HFFc6 (cell line): ENCODE measurements around the gene KCNQ1. TPM values are rescaled to one million over a fixed set of nuclear protein-coding genes. Genes with fewer than 3 reads are reported as not detected.

Source experiments
- DNase-seq: peaks from one replicate; pipeline ENCODE4 v3.0.0-alpha.2; 2018
- H3K27ac Mint-ChIP-seq: 2 replicates; pipeline ENCODE4 v1.8.0; 2020; ENCODE audit warnings: mild to moderate bottlenecking, mixed read lengths
- H3K27me3 Mint-ChIP-seq: 2 replicates; pipeline ENCODE4 v1.8.0; 2021; ENCODE audit warnings: mild to moderate bottlenecking, moderate library complexity, mixed read lengths; ENCODE audit not compliant: insufficient read depth
- H3K36me3 Mint-ChIP-seq: 2 replicates; pipeline ENCODE4 v1.8.0; 2021; ENCODE audit warnings: low read depth, mixed read lengths
- H3K4me1 Mint-ChIP-seq: 2 replicates; pipeline ENCODE4 v1.8.0; 2020; ENCODE audit warnings: low read depth, mixed read lengths
- H3K4me3 Mint-ChIP-seq: 2 replicates; pipeline ENCODE4 v1.8.0; 2020; ENCODE audit warnings: mild to moderate bottlenecking, moderate library complexity, mixed read lengths
- H3K9me3 Mint-ChIP-seq: 2 replicates; pipeline ENCODE4 v1.8.0; 2020; ENCODE audit warnings: mild to moderate bottlenecking, mixed read lengths
- CTCF ChIP-seq: fragments of 200-600 bp; sonication (generic); IDR thresholded peaks from 2 replicates; pipeline ENCODE4 v1.5.0; 2021; ENCODE audit warnings: antibody characterized with exemption, mild to moderate bottlenecking
- total RNA-seq, 6 experiments: library from RNA; stranded (reverse); fragmentation: NEBNext Ultra II Directional; extraction: Animal tissue kit (Norgen Biotek cat#: 25700); gene quantifications; 2 replicates in 1 of 6; 3 replicates in 5 of 6; pipeline ENCODE4 v1.2.3, GENCODE V29; 2021

The KCNQ1 gene
- total RNA-seq, 6 experiments from 2014 or later: not detected

GRCh38 chr11:2834503-2835273, 389.9 kb downstream of the KCNQ1 start:
- TF ChIP-seq CTCF: no peak
- H3K27ac Mint-ChIP-seq: no peak overlapping the region
- H3K4me3 Mint-ChIP-seq: no peak overlapping the region
- peaks cover under 1% of the 10 kb centered on the region; the same call in 1 of the 2 replicates for H3K9me3 Mint-ChIP-seq
- no peaks in the 10 kb centered on the region for H3K4me1 Mint-ChIP-seq
- no peaks in the 10 kb centered on the region; the same call in 1 of the 2 replicates for H3K36me3 Mint-ChIP-seq
- no peak for DNase-seq
- peaks cover 23% of the 10 kb centered on the region for H3K27me3 Mint-ChIP-seq

- TF ChIP-seq CTCF: no peak
- no peaks in the 10 kb centered on the region for H3K9me3 Mint-ChIP-seq
- DNase-seq: no peak
- H3K27me3 Mint-ChIP-seq: peaks cover 26% of the 10 kb centered on the region
- no peaks in the 10 kb centered on the region for H3K4me1 Mint-ChIP-seq
- H3K4me3 Mint-ChIP-seq: no peak overlapping the region
- H3K36me3 Mint-ChIP-seq: no peaks in the 10 kb centered on the region
- no peak overlapping the region for H3K27ac Mint-ChIP-seq
These were observed 390.5 kb downstream of the KCNQ1 start for GRCh38 chr11:2835296-2835695.

GRCh38 chr11:2835751-2836150, 390.9 kb downstream of the KCNQ1 start:
- Mint-ChIP-seq H3K4me1 (no peaks in the 10 kb centered on the region), H3K9me3 (no peaks in the 10 kb centered on the region), H3K27ac (no peak overlapping the region), H3K27me3 (peaks cover 28% of the 10 kb centered on the region), H3K36me3 (no peaks in the 10 kb centered on the region), H3K4me3 (no peak overlapping the region)
- TF ChIP-seq CTCF: no peak
- no peak for DNase-seq

GRCh38 chr11:2836315-2837095, 391.7 kb downstream of the KCNQ1 start:
- no peak for DNase-seq
- no peaks in the 10 kb centered on the region for H3K9me3 Mint-ChIP-seq
- H3K27me3 Mint-ChIP-seq: peaks cover 24% of the 10 kb centered on the region
- no peak overlapping the region for H3K4me3 Mint-ChIP-seq
- no peaks in the 10 kb centered on the region for H3K4me1 Mint-ChIP-seq
- no peak for TF ChIP-seq CTCF
- no peaks in the 10 kb centered on the region for H3K36me3 Mint-ChIP-seq
- no peak overlapping the region for H3K27ac Mint-ChIP-seq

- peak; percentile 67 for DNase-seq
- peak; percentile 55 for TF ChIP-seq CTCF
- H3K4me3 Mint-ChIP-seq: no peak overlapping the region
- H3K4me1 Mint-ChIP-seq: no peaks in the 10 kb centered on the region
- H3K36me3 Mint-ChIP-seq: no peaks in the 10 kb centered on the region
- H3K9me3 Mint-ChIP-seq: no peaks in the 10 kb centered on the region
- H3K27ac Mint-ChIP-seq: no peak overlapping the region
- peaks cover 24% of the 10 kb centered on the region for H3K27me3 Mint-ChIP-seq
These were observed 392.3 kb downstream of the KCNQ1 start for GRCh38 chr11:2837096-2837601.
